ENCODE data around the gene TCEAL7.

Gene TCEAL7

DNA sequence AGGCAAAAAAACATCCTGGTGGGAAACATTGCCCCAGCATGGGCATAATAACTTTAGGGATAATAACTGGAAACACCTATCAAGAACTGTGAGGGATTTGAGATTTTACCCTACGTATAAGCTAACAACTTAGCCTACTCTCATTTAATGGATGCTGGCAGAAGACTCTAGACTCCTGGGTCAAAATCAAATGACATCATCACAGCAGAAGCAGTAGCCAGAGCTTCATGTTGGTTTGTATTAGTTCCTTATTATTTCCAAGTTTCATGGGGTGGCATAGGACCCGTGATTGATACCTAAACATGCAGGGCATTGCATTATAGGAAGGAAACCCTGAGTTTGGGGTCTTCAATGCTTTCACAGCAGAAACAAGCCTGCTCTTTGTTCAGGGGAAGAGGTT, 30.9 kb downstream of the TCEAL7 start:
- Histone ChIP-seq H3K4me1 (ENCODE audit: low read length) (0 out of 2 replicates have a peak, but pooled peaks cover 1% of the 10 kb centered on the region), H2AFZ (ENCODE audit: low read depth, low read length) (no peak overlapping the region), H3K4me3 (ENCODE audit: low read length) (no peak overlapping the region), H3K79me2 (ENCODE audit: low read length) (no peaks in the 10 kb centered on the region), H3K36me3 (replicated peaks; ENCODE audit: low read depth, low read length) (no peaks in the 10 kb centered on the region), H3K27me3 (ENCODE audit: low read depth, low read length) (no peaks in the 10 kb centered on the region), H3K27ac (ENCODE audit: low read length) (no peak overlapping the region), H3K4me2 (ENCODE audit: low read length) (no peak overlapping the region), H3K9me3 (ENCODE audit: insufficient read depth, low read length) (no peaks in the 10 kb centered on the region), H3K9ac (ENCODE audit: low read length) (no peak overlapping the region), H4K20me1 (ENCODE audit: insufficient read depth, low read length) (no peaks in the 10 kb centered on the region)
- no peak for TF ChIP-seq EZH2phosphoT487 (IDR thresholded peaks at IDR 0.05; ENCODE audit: low read depth)
- TF ChIP-seq, protein P1, sequence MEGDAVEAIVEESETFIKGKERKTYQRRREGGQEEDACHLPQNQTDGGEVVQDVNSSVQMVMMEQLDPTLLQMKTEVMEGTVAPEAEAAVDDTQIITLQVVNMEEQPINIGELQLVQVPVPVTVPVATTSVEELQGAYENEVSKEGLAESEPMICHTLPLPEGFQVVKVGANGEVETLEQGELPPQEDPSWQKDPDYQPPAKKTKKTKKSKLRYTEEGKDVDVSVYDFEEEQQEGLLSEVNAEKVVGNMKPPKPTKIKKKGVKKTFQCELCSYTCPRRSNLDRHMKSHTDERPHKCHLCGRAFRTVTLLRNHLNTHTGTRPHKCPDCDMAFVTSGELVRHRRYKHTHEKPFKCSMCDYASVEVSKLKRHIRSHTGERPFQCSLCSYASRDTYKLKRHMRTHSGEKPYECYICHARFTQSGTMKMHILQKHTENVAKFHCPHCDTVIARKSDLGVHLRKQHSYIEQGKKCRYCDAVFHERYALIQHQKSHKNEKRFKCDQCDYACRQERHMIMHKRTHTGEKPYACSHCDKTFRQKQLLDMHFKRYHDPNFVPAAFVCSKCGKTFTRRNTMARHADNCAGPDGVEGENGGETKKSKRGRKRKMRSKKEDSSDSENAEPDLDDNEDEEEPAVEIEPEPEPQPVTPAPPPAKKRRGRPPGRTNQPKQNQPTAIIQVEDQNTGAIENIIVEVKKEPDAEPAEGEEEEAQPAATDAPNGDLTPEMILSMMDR (IDR thresholded peaks at IDR 0.05; ENCODE audit: low read depth, low read length): no peak

DNA sequence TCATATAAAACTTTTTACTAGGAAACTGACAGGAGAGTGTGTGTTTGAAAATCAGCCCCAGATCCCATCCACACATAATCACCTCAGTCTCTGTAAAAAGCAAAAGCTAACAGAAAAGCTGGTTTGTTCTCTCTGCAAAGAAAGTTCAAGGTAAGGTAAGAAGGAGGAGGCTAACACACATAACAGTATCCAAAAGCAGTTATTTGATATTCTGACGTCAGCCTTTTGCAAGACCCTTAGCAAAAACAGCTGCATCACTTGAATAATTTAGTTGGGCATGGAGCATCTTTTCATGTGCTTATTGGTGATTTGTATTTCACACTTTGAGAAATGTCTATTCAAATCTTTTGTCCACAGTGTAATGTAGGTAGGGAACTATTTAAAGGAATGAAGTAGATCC, 31.8 kb downstream of the TCEAL7 start:
- TF ChIP-seq, protein P1 (IDR thresholded peaks at IDR 0.05; ENCODE audit: low read depth, low read length): no peak
- no peak for TF ChIP-seq EZH2phosphoT487 (IDR thresholded peaks at IDR 0.05; ENCODE audit: low read depth)
- Histone ChIP-seq H3K36me3 (replicated peaks; ENCODE audit: low read depth, low read length) (no peaks in the 10 kb centered on the region), H3K4me3 (ENCODE audit: low read length) (no peak overlapping the region), H3K9me3 (ENCODE audit: insufficient read depth, low read length) (no peaks in the 10 kb centered on the region), H3K9ac (ENCODE audit: low read length) (no peak overlapping the region), H3K27ac (ENCODE audit: low read length) (no peak overlapping the region), H2AFZ (ENCODE audit: low read depth, low read length) (no peak overlapping the region), H3K4me2 (ENCODE audit: low read length) (no peak overlapping the region), H4K20me1 (ENCODE audit: insufficient read depth, low read length) (no peaks in the 10 kb centered on the region), H3K4me1 (ENCODE audit: low read length) (no peaks in the 10 kb centered on the region), H3K79me2 (ENCODE audit: low read length) (no peaks in the 10 kb centered on the region), H3K27me3 (ENCODE audit: low read depth, low read length) (no peaks in the 10 kb centered on the region)

DNA sequence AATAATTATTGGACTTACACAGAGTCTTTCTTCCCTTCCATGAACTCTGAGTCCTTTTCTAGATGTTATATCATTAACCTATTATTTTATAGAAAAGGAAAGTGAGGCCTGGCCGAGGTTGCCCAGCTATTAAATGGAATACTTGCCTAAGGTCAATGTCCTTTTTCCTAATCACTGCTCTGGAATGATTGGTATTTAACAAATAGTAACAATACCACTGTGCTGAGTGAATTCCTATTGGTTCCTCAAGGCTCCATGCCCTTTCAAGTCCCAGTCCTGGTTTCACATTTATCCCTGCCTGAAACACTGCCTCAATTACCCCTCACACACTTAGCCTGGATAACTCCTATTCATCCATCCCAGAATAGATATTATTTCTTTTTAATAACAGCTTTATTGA, 32.4 kb downstream of the TCEAL7 start:
- H3K27ac ChIP-seq (ENCODE audit: low read length): no peak overlapping the region
- no peak for TF ChIP-seq EZH2phosphoT487 (IDR thresholded peaks at IDR 0.05; ENCODE audit: low read depth)
- TF ChIP-seq, protein P1 (IDR thresholded peaks at IDR 0.05; ENCODE audit: low read depth, low read length): no peak
- no peaks in the 10 kb centered on the region for H3K9me3 ChIP-seq (ENCODE audit: insufficient read depth, low read length)
- H3K4me1 ChIP-seq (ENCODE audit: low read length): no peaks in the 10 kb centered on the region
- no peaks in the 10 kb centered on the region for H3K36me3 ChIP-seq (replicated peaks; ENCODE audit: low read depth, low read length)
- no peak overlapping the region for H3K4me3 ChIP-seq (ENCODE audit: low read length)
- H4K20me1 ChIP-seq (ENCODE audit: insufficient read depth, low read length): no peaks in the 10 kb centered on the region
- no peak overlapping the region for H3K9ac ChIP-seq (ENCODE audit: low read length)
- no peak overlapping the region for H2AFZ ChIP-seq (ENCODE audit: low read depth, low read length)
- no peak overlapping the region for H3K4me2 ChIP-seq (ENCODE audit: low read length)
- no peaks in the 10 kb centered on the region for H3K27me3 ChIP-seq (ENCODE audit: low read depth, low read length)
- no peaks in the 10 kb centered on the region for H3K79me2 ChIP-seq (ENCODE audit: low read length)

DNA sequence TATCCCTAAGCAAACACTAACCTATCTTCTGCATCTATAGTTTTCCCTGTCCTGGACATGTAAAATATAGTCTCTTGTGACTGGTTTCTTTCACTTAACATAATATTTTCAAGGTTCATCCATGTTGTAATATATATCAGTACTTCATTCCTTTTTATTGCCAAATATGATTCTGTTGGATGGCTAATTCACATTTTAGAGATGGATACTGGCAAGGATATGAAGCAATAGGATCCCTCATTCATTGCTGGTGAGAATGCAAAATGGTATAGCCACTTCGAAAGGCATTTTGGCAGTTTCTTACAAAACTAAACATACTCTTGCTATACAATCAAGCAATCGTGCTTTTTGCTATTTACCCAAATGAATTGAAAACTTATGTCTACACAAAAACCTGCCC, 33.0 kb downstream of the TCEAL7 start:
- Histone ChIP-seq H2AFZ (ENCODE audit: low read depth, low read length) (no peak overlapping the region), H3K4me2 (ENCODE audit: low read length) (no peak overlapping the region), H3K27me3 (ENCODE audit: low read depth, low read length) (no peaks in the 10 kb centered on the region), H3K9ac (ENCODE audit: low read length) (no peak overlapping the region), H3K79me2 (ENCODE audit: low read length) (no peaks in the 10 kb centered on the region), H3K4me3 (ENCODE audit: low read length) (no peak overlapping the region), H3K9me3 (ENCODE audit: insufficient read depth, low read length) (no peaks in the 10 kb centered on the region), H4K20me1 (ENCODE audit: insufficient read depth, low read length) (no peaks in the 10 kb centered on the region), H3K27ac (ENCODE audit: low read length) (no peak overlapping the region), H3K4me1 (ENCODE audit: low read length) (no peaks in the 10 kb centered on the region), H3K36me3 (replicated peaks; ENCODE audit: low read depth, low read length) (no peaks in the 10 kb centered on the region)
- no peak for TF ChIP-seq EZH2phosphoT487 (IDR thresholded peaks at IDR 0.05; ENCODE audit: low read depth)
- TF ChIP-seq, protein P1 (IDR thresholded peaks at IDR 0.05; ENCODE audit: low read depth, low read length): no peak
